GM19043 (cell line): ENCODE results near the gene APC2.
"Not testable (repeated sequence)": the region's sequence is repeated elsewhere in the genome, so short reads cannot be mapped to it uniquely, and the experiment has no call there.

Experiments used
- ATAC-seq: cut with Tn5 transposase; IDR thresholded peaks from one replicate; pipeline ENCODE4 v1.9.1; 2021; ENCODE audit warnings: low read depth; ENCODE audit not compliant: unreplicated experiment

The APC2 gene

DNA sequence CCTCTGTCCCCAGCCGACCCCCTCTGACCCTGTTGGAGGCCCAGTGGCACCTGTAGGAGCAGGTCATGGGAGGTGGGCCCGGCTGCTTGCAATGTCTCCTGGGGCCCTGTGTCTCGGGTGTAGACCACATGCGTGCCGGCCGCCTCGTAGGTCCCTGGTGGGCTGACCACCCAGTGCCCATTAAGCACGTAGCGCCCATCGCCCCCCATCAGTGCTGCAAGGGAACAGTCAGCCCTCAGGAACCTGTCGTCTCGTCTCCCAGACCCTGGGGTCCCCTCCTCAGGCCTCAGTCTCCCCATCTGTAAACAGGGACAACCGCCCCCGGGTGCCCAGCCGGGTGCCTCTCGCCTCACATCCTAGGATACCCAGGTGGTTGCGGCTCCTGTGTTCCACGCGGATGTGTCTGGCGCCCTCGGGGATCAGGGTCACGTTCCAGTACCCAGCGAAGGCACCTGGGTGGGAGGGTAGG is 57.3 kb downstream of the APC2 start:
- no peak for ATAC-seq

DNA sequence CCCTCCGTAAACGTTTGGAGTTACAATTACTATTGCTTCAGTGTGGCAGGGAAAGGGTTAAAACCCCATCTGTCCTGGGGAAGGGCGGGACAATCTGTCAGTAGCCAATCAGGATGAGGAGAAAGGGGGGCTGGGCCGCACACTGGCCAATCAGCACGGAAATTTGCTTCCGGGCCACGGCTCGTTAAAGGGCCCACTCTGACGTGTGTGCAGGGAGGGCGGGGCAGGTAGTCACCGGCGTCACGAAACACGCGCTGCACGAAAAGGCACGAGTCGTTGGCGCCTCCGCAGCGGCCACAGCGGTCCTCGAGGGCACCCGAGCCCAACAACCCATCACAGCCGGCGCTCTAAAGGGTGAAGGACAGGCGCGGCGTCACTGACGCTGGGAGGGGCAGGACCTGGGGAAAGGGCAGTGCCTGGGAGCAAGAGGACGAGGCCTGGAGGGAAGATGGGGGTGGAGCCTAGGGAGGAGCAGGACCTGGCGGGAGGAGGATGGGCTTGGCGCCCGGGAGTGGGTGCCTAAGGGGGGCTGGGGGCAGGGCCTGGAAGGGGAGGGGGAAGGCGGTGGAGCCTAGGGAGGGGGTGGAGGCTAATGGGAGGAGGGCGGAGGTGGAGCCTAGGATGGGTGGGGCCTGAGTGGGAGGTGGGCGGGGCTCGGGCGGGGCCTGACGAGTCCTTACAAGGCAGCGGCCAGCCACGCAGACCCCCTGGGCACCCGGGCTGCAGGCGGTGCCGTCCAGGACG is 58.0 kb downstream of the APC2 start:
- ATAC-seq: no peak

DNA sequence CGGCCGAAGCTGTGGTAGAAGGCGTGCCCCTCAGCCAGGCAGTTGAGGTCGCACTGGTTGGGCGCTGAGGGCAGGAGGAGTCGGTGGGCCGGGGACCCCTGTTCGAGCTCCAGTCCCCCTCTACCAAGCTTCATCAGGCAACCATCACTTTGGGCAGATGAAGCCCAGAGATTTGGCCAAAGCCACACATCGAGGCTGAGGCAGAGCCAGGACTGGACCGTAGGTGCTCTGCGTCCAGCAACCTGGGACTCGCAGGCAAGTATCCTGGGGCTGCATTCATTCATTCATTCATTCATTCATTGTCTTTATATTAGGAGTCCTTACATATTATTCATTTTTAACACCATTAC is 58.6 kb downstream of the APC2 start:
- no peak for ATAC-seq

DNA sequence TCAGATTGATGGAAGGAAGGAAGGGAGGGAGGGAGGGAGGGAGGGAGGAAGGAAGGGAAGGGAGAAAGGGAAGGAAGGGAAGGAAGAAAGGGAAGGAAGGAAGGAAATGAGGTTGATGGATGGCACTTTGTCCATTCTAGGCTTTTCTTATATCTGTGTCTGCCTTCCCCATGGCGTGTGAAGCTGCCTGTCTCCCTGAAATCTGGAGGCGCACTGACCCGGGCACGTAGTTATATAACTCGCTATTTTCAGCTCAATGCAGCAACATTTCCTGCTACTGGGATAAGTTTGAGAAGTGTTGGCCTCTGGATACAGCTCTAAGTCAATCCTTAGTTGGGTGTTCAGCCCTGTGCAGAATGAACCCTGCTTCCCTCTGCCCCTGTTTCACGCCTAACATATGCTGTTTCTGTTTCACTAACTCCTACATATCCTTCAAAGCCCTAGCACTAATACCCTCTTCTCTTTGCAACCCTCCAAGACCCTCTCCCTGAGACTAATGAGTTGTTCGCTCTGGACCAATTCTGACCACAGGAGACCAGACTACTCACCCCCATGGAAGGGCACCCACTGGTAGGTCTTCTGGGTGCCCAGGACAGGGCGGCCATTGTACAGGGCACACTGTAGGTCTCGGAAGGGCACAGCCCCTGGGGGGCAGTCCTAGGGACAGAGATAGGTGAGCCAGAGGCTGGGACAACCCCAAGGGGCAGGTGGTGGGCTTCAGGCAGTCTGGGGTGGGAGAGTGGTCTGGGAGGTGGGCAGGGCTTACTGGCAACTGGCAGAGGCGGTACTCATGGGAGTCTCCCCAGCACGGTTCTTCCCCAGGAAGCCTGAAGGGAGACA is 59.9 kb downstream of the APC2 start:
- ATAC-seq: no peak

DNA sequence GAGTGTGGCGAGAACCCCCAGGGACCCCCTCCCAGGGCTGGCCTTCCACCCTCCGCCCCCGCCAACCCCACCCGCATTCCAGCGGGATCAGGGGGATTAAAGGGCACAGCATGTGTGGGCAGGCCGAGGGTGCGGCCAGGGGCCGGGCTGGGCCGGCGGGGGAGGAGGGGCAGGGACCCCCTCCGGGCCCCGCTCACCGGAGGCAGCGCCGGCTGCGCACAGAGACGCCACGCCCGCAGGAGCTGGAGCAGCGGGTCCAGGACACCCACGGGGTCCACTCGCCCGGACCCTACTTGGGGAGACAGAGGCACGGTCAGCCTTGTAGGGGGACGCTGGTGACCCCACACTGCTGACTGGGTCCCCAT is 60.5 kb downstream of the APC2 start:
- no peak for ATAC-seq

DNA sequence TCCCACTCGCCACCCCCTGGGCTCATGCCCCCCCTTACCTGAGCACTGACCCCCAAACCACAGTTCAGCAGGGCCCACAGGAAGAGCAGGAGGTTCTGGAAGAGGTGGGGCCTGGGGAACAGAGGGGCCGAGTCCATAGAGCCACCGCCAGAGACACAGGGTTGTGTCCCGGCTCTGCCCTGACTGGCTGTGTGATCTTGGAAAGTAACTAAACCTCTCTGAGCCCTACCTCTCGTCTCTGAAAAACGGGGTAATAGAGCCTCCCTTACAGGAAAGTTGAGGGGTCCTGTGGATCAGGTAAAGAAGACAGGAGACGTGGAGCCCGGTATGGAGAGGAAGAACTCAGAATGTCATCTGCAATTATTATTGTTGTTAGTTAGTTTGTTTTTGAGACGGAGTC is 60.9 kb downstream of the APC2 start:
- no peak for ATAC-seq

DNA sequence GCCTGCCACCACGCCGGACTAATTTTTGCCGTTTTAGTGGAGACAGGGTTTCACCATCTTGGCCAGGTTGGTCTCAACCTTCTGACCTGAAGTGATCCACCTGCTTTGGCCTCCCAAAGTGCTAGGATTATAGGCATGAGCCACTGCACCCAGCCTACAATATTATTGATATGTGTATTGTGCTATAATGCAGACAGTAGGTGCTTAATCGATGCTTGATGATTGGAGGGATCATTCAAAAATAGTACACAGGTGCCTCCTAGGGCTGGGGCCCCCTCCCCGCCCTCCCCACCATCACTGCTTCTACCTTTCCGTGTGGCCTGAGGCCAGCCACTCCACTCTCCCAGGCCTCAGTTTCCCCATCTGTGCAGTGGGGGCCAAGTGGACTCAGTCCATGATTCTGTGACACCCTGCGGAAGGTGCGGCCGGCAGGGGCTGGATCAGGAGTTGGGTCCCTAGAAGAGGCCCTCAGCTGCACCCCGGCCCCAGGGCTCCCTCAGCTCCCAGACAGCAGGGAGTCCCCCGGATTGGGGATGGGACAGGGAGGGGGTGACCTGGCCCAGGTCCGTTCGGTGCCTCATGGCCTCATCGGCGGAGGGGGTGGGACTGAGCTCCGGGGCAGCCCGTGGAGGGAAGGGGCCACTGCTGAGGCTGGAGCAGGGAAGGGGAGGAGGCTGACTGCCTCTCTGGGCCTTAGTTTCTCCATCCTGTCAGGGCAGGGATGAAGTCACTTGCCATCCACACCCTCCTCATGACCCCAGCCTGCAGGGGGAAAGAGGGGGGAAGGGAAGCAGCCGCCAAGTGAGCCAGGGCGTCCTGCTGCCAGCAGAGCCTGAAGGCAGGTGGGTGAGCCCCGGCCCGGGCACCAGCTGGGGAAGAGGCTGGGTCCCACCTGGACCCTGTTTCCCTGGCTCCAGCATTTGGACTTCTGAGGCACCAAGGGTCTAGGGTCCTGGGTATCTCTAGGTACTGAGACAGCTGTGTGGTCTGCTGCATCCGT is 61.7 kb downstream of the APC2 start:
- ATAC-seq: no peak

DNA sequence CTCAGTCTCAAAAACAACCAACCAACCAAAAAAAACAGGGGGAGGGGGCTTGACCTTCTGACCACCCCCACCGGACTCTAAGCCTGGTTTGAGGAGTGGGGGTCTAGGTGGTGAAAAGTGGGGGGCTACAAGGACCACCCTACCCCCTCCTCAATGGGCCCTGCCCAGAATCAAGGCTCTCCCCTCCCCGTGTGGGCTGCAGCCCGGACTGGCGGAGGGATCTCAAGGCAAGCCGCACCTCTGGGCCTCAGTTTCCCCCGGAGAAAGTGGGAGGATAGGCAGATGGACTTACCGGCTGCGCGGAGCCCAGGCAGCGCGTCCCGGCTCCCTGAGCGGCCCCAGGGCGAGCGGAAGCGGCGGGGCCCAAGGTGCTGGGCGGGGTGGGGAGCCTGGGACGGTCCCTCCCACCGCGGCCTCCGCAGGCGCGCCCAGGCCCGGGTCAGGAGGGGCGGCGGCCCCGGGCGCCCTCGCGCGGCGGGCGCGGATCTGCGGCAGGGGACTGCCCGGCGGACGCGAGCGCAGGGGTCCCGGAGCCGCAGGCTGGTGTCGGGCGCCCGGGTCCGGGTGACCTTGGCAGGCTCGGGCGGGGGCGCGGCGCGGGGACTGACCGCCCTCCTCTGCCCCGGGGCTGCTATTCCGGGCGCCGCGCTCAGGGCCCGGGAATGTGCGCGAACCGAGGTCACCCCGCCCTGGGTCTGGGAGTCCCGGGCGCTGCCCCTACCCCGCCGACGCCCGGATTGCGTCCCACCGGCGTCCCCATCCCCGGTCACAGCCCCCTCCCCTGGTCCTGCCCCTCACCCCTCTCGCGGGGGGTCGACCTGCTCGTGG is 63.0 kb downstream of the APC2 start, which contains the start of gene ADAMTSL5:
Gene ADAMTSL5 (minus strand): TSS at position 349 of the 828 bp plus-strand sequence. CDS start 2,076 bp downstream, outside the sequence.
- no peak for ATAC-seq

DNA sequence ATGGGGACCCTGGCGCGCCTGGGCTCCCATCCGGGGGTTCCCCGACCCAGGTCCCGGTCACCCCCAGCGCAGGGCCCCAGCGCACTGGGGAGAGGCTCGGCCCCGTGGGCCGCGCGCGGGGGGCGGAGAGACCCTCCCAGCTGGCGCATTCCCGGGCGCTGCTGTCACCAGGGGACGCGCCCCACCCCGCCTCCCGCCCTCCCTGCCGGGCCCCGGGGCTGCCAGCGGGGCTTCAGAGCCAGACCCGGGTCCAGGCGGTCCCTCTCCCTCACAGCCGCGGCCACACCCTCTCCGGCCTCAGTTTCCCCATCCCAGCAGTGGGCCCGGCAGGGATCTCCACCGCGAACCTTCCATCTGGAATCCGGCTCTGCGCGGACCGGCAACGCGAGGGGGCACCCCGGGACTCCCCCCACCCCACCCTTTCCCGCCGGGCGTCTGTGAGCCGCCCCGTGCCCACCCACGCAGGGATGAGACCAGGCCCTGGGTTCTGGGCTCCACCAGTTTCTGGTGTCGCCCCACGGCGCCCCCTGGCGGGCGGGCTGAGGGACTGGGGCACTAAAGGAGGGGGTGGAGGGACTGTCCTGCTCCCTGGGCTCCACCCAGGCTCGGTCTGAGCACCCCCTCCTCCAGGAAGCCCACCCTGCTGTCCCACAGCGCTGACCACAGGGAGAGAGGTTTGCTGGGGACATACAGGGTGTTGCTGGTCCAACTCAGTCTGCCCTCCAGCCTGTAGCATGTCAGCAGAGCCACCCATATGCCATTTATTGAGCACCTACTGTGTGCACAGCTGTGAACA is 63.8 kb downstream of the APC2 start:
- ATAC-seq: no peak

DNA sequence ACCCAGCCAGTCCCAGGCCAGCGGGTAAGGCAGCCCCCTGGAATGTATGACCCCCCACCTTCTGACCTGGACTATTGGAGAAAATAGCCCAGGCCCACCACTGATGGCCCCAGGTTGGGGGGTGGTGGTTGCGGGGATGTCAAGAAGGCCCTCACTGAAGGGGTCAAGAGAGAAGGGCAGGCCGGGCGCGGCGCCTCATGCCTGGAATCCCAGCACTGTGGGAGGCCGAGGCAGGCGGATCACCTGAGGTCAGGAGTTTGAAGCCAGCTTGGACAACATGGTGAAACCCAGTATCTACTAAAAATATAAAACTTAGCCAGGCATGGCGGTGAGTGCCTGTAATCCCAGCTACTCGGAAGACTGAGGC is 64.4 kb downstream of the APC2 start:
- ATAC-seq: no peak

DNA sequence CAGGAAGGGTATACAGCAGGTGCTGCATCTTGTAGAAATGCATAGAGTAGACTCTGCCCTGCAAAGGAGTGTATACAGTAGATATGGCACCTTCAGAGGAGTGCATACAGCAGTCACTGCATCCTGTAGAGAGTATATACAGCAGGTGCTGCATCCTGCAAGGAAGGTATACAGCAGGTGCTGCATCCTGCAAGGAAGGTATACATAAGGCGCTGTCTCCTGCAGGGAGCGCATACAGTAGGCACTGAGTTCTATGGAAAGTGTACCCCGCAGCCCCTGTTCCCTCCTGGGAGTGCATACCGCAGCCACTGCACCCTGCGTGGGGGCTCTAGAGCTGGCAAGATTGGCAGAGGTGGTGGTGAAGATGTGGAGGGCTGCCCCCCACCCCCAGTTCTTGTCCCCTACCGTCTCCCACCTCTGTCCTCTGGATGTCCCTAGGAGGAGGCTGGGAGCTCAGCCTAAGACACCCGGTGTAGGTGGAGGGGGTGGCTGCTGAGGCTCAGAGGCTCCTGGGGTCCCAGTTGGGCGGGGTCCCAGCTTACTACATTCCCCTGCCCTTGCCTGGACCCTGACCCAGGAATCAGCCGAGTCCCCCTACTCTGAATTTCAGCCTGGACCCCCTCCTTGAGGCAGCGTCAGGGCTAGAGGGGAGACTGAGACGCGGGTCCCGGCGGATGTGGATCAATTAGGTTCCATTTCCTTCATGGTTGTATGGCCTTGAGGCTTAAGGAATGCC is 65.2 kb downstream of the APC2 start:
- no peak for ATAC-seq

DNA sequence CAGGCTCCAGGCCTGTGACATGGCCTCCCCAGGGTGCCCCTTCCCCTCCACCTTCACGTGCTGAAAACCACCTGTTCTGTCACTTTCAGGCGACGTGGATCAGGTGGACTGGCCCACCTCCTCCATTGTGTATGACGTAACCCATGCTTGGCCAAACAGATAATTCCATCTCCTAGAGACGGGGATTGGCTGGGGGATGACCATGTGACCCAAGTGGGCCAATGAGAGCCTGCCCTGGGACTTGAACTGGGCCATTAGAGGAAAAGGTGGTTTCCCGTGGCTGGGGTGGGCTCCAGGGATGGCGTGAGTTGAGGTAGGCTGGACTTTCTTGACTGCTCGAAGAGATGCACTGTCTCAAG is 66.5 kb downstream of the APC2 start:
- ATAC-seq: no peak

DNA sequence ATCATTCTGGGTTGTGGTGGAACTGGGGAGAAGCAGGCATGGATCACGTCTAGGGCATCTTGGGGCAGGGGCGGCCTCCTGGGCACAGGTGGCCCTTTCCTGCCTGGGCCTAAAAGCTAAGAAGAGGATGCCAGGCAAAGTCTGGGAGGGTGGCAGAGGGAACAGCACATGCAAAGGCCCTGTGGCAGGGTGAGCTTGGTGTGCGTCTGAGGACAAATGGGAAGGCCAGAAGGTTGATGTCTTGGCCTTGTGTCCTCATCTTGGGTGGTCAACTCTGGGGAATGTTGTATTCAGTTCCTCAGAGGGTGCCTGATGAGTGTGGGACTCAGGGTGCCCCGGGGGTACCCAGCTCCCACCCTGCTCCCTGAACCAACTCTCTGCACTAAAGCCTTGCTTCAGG is 68.5 kb downstream of the APC2 start:
- no peak for ATAC-seq

DNA sequence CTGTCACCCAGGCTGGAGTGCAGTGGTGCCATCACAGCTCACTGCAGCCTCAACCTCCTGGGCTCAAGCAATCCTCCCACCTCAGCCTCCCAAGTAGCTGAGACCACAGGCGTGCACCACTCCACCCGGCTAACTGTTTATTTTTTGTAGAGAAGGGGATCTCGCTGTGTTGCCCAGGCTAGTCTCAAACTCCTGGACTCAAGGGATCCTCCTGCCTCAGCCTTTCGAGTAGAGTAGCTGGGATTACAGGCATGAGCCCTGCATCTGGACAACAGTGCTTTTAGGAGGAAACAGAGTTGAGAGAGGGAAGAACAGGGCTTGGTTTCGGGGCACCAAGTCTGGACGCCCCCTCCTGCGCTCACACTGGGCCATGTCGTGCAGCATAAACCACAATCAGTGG is 69.9 kb downstream of the APC2 start:
- ATAC-seq: not testable (repeated sequence)

DNA sequence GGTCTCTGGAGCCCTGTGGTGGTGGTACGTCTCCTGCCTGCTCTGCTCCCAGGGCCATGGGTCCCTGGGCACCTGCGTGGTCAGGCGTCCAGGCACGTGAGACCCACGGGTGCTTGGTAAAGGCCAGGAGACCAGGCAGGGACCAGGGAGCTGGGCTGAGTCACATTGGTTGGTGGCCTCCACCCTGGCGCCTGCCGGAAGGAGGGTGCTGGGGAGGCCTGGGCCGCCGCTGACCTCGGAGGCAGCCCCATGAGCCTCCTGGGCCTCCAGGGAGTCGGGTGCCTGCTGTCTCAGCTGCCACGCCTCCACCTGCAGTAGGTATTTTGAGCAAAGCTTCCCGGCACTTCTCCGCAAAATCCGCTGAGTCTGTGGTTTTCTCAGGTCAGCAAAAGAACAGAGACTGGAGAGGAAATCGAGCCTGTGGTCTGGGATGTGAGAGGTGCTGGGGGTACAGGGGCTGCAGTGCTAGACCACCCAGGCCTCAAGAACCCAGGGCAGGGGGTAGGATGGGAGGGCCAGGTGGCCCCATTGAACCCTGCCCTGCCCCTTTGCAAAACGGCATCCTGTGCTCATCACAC is 70.4 kb downstream of the APC2 start:
- no peak for ATAC-seq

DNA sequence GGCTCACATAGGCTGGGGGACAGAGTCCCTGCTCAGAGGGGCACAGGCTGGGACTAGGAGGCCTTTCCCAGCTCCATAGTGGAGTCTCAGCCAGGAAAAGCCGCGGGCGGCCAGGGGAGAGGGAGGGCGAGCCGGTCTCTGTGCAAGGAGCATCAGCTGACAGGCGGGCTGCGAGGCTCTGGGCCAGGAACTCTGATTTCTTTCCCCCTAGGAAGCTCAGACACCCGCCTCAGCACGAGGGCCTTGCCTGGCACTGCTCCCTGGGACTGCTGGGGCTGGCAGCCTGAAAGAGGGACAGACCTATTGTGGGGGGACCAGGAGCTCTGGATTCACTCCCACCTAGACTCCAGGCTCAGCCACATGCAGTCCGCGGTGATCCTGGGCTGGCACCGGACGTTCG is 71.7 kb downstream of the APC2 start:
- ATAC-seq: no peak

DNA sequence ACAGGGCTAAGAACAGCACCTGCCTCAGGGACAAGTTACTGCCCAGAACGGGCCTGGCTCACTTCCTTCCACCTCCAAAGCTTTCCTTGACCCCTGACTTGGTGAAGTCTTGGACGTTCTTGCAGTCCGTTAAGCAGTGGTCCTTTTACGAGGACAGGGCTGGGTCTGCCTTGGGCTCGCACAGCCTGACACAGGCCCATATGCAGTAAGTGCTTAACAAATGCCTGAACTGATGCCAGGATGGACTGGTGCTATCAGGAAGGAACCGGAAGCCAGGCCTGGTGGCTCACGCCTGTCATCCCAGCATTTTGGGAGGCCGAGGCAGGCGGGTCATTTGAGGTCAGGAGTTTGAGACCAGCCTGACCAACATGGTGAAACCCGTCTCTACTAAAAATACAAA is 72.1 kb downstream of the APC2 start:
- no peak for ATAC-seq

DNA sequence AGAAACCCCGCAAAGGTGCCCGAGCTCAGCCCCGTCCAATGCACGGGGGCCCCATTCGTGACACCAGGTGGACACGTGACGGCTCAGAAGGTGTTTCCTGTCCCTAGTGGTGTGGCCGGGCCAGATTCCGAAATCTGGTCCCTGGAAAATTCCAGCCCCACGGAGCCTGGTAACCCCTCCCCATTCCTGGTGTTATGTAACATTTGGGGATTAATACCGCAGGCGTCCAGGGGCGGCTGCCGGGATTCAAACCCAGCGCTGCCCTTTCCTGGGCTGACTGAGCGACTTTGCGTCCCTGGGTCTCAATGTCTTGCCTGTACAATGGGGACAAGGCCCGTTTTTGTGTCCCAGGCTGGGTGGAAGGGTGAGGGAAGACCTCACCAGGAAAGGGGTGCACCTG is 72.9 kb downstream of the APC2 start:
- no peak for ATAC-seq
